Mesodermal cell (in vitro differentiated cells): ENCODE measurements around the gene LIFR.
A peak's percentile ranks its signal among the peaks of the same experiment; 100 is the strongest.

Source experiments
- H3K27ac ChIP-seq: 2 replicates; pipeline ENCODE4 v1.7.0; 2013; ENCODE audit warnings: mild to moderate bottlenecking, low read depth, low read length, moderate library complexity; ENCODE audit not compliant: severe bottlenecking
- H3K36me3 ChIP-seq: 2 replicates; pipeline ENCODE4 v1.7.1; 2013; ENCODE audit warnings: mild to moderate bottlenecking, low read length, moderate library complexity; ENCODE audit not compliant: control insufficient read depth, insufficient read depth
- H3K4me1 ChIP-seq: one replicate; pipeline ENCODE4 v1.7.1; 2013; ENCODE audit warnings: mild to moderate bottlenecking, low read length; ENCODE audit not compliant: insufficient read depth, control insufficient read depth, poor library complexity, severe bottlenecking
- H3K4me3 ChIP-seq: 2 replicates; pipeline ENCODE4 v1.7.0; 2013; ENCODE audit warnings: low read length, control low read depth, mild to moderate bottlenecking; ENCODE audit not compliant: insufficient read depth, poor library complexity, severe bottlenecking; ENCODE audit errors: extremely low read depth
- H3K9me3 ChIP-seq: 2 replicates; pipeline ENCODE4 v1.7.1; 2013; ENCODE audit warnings: mild to moderate bottlenecking, low read length, moderate library complexity; ENCODE audit not compliant: control insufficient read depth
- WGBS, 2 experiments: methylation state at CpG; one replicate each; pipeline ENCODE4 v1.1.5; 2013; ENCODE audit warnings: missing lambda C conversion rate in 2 of 2; ENCODE audit not compliant: insufficient coverage in 2 of 2; 5-methylcytosine and 5-hydroxymethylcytosine counted together

The LIFR gene

DNA sequence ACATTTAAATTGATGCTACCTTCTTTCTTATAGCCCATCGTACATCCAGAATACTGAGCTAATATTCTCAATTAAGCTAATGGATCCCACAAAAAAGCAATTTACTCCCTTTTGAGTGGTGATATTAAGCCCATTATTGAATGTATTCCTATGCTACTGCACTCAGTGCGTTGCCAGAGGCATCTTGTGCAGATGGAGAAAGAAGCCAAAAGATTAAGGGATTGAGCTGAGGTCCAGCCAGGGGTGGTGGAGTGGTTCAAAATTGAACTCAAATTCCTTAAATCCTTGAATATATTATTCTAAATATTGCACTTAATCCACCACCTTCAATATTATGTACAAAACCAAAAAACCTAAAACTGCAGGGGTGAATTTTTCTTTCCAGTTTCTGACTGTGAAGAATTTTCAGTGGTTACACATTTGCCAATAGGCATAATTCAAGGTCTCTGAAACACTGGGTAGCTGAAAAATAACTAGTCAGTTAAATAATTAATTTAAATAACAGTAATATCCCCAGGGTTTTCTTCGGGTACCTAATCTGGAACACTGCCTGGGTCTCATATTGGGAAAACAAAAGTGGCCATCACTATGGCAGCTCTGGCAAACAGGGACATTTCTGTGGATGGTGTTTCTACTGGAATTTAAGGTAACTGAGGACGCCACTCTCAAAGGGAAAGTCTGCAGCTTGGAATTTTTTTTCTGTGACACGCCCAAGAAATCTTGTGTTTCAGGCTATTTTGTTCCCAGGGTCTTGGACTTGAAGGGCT, 6.2 kb upstream of the LIFR start:
- H3K27ac ChIP-seq, result no peak overlapping the region
- no peaks in the 10 kb centered on the region for H3K36me3 ChIP-seq
- WGBS, 2 experiments, result 96 to 97% methylated on average over 3 of the region's 5 CpGs
- no peaks in the 10 kb centered on the region for H3K4me1 ChIP-seq
- H3K4me3 ChIP-seq, result no peak overlapping the region
- H3K9me3 ChIP-seq, result no peaks in the 10 kb centered on the region

DNA sequence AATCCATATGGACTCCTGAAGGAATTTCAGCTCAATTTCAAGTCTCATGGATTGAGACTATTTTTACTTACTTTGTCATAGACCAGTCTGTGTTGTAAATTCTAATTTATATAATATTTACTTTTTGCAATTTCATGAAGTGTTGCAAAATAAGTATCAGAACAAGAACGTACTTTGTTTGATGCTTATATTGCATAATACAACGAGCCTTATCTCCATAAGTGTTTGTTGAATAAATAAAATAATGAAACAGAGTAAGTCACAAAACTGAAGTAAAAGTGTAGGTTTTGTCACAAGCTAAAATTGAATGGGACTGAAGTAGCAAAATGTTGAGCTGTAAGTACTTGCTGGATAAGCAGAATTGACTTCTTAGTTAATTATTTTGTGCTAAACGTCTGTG, 3.0 kb upstream of the LIFR start:
- Histone ChIP-seq H3K4me3 (no peak overlapping the region), H3K9me3 (no peaks in the 10 kb centered on the region), H3K36me3 (no peaks in the 10 kb centered on the region), H3K4me1 (no peaks in the 10 kb centered on the region), H3K27ac (no peak overlapping the region)
- WGBS, 2 experiments, result no CpG with 5 or more reads among the region's 3 CpGs

DNA sequence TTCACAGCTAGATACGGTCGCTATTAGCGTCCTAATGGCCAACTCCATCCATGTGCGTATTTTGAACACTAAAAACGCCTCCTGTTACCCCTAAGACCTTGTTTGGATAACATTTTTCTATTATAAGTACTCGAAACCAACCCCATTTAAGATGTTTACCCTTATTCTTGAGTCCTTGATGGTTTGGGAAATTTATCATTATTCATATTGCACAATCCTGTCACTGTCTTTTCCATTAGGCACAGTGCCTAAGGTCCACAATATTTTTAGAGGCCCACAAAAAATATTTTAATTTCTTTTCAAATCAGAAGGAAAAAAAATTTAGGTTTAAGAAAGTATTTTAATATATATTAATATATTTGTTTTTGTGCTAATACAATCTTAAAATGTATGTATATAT, 1.3 kb upstream of the LIFR start:
- no peaks in the 10 kb centered on the region for H3K4me1 ChIP-seq
- H3K27ac ChIP-seq, result no peak overlapping the region
- no peaks in the 10 kb centered on the region for H3K9me3 ChIP-seq
- H3K36me3 ChIP-seq, result no peaks in the 10 kb centered on the region
- 88 to 93% methylated on average over 5 of the region's 6 CpGs for WGBS, 2 experiments
- peak overlapping the region; percentile 64 for H3K4me3 ChIP-seq

DNA sequence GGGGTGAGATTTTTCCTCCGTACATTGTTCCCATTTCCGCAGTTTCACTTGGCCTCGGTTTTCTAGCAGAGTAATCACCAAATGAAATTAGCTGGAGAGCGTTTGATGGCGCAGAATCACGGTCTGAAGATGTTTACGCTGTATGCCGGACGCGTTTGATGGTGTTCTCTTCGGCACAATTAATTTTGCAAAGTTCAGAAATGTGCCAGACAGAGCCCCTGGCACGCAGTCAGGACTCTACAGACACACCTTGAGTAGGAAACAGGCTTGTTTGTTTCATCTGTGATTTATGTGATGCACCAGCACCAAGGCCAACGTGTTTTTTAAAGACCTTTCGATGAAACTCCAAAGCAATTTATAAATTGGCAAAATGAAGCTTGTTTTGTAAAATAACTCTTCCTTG, 863 bp upstream of the LIFR start:
- Histone ChIP-seq H3K9me3 (no peaks in the 10 kb centered on the region), H3K36me3 (no peaks in the 10 kb centered on the region), H3K4me3 (peak overlapping the region; percentile 64), H3K27ac (peak overlapping the region; percentile 88), H3K4me1 (no peaks in the 10 kb centered on the region)
- 16 to 24% methylated on average over 12 to 13 of the region's 14 CpGs for WGBS, 2 experiments

DNA sequence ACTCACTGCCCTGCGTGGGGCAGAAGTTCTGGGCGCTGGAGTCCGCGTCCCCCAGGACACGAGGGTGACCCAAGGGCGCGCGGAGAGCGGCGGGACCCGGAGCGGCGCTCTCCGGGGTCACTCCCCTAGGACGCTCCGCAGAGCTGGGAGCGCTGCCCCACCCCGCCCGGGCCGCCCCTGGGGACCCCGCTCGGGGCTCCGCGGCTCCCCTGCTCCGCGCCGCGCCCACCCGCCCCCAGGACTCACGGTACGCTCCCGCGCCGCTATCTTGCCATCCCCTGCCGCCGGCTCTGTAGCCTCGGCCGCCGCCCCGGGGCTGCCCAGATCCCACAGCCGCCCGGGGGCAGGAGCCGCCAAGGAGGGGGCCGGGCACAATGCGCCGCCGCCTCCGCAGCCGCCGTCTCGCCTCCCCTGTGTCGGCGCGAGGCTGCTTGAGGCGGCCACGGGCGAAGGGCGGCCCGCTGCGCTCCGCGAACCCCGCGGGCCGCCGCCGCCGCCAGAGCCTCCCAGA, 303 bp downstream of the LIFR start:
- 0% methylated on average over 30 to 55 of the region's 68 CpGs for WGBS, 2 experiments
- Histone ChIP-seq H3K4me1 (no peaks in the 10 kb centered on the region), H3K27ac (no peak overlapping the region)

DNA sequence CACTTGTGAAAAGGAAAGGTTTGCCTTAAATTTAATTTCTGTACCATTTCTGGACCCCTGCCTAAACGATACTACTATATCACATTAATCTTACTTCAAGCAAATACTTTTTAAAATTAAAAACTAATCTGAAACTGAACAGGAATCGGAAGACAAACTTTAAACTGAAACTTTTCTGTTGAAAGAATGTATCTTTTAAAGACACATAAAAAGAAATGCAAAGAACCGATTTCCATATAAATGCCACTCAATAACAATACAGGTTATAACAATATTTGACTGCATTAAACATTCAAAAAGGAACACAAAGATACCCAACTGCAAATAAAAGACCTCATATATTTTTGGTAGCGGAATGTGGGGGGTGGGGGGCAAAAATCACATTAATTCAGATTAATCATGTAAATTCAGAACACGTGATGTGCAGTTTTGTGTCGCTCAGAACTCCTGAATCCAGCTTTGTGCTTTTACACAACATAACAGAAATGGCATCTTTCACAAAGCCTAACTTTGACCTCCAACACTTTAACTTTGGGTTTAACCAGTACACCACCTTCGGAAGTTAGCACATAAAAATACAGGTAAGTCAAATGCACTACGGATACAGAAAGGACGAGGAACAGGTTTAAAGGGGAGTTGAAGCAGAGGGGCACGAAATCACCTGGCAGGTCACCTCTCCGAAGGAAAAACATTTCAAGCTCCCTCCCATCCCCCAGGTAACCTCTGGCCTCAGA, 925 bp downstream of the LIFR start:
- H3K4me1 ChIP-seq, result peaks cover 2% of the 10 kb centered on the region
- H3K27ac ChIP-seq, result no peak overlapping the region
- H3K9me3 ChIP-seq, result no peaks in the 10 kb centered on the region
- no peaks in the 10 kb centered on the region for H3K36me3 ChIP-seq
- WGBS, 2 experiments, result 0 to 22% methylated on average over 2 to 3 of the region's 11 CpGs
- peak overlapping the region; percentile 64 for H3K4me3 ChIP-seq

More for the DNA sequence above, 303 bp downstream of the LIFR start:
- Histone ChIP-seq H3K4me3 (peak overlapping the region; percentile 64), H3K36me3 (no peaks in the 10 kb centered on the region), H3K9me3 (no peaks in the 10 kb centered on the region)

DNA sequence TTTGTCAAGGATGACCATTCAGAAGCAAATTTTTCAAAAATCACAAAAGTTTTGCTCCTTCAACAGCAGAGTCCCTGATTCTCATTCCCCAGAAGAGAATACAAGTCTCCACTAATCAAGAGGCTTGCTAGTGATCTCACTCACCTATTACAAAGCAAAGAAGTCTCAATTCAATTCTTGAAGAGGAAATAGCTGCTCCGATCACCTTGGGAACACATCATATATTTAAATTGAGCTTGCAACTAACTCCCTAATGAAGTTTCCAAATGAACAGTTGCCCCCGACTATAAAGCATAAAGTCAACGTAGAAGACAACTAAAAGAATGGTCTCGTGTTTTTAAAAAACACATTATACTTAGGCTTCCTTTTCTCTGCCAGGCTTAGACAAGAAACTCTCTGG, 1.6 kb downstream of the LIFR start:
- H3K27ac ChIP-seq, result no peak overlapping the region
- no peaks in the 10 kb centered on the region for H3K9me3 ChIP-seq
- peaks cover 9% of the 10 kb centered on the region for H3K4me1 ChIP-seq
- H3K4me3 ChIP-seq, result peak overlapping the region; percentile 64
- 70% methylated on average over 1 of the region's 4 CpGs; no CpG with 5 or more reads in 1 of the 2 experiments for WGBS, 2 experiments
- H3K36me3 ChIP-seq, result no peaks in the 10 kb centered on the region

DNA sequence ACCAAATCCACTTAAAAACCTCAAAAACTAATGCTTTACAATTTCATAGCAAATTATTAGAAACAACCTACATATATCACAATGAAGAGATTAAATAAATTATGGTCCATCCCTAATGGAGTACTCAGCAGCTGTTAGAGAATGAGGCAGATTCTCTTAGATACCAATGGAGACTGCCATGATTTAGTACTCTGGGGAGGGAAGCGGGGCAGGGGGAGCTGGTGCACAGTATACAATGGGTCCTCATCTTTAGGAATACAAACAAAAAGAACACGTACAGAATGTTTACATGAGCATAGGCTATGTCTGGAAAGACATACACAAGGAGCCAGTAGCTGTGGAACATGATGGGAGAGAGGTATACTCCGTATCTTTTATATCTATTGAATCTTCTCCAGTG, 2.0 kb downstream of the LIFR start:
- Histone ChIP-seq H3K4me3 (peak overlapping the region; percentile 64), H3K27ac (no peak overlapping the region), H3K9me3 (no peaks in the 10 kb centered on the region), H3K4me1 (peaks cover 11% of the 10 kb centered on the region), H3K36me3 (no peaks in the 10 kb centered on the region)
- 80% methylated on average over 1 of the region's 3 CpGs; no CpG with 5 or more reads in 1 of the 2 experiments for WGBS, 2 experiments

DNA sequence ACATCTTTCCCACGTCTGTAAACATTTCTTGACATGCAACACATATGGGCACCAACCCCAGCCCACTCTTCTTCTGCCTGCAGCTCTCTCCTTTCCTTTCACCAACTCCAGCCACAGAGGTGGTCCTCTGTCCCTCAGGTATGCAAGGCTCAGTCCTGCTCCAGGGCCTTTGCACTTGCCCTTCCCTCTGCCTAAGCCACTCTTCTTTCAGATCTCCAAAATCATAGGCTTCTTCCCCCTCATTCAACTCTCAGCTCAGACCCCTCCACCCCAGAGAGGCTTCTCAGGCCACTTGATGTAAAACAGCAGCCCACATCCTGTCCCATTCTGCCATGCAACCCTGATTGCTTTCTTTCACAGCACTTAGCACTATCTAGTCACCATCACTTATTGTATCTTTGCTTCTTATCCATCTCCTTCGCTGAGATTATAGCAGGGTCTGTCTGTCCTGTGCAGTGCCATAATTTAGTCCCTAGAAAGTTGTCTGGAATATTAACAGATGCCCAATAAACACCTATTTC, 3.4 kb downstream of the LIFR start:
- H3K4me3 ChIP-seq, result no peak overlapping the region
- no peaks in the 10 kb centered on the region for H3K9me3 ChIP-seq
- H3K36me3 ChIP-seq, result no peaks in the 10 kb centered on the region
- H3K27ac ChIP-seq, result no peak overlapping the region
- WGBS, 2 experiments, result 75 to 86% methylated on average over 1 of the region's 2 CpGs
- H3K4me1 ChIP-seq, result peaks cover 11% of the 10 kb centered on the region

DNA sequence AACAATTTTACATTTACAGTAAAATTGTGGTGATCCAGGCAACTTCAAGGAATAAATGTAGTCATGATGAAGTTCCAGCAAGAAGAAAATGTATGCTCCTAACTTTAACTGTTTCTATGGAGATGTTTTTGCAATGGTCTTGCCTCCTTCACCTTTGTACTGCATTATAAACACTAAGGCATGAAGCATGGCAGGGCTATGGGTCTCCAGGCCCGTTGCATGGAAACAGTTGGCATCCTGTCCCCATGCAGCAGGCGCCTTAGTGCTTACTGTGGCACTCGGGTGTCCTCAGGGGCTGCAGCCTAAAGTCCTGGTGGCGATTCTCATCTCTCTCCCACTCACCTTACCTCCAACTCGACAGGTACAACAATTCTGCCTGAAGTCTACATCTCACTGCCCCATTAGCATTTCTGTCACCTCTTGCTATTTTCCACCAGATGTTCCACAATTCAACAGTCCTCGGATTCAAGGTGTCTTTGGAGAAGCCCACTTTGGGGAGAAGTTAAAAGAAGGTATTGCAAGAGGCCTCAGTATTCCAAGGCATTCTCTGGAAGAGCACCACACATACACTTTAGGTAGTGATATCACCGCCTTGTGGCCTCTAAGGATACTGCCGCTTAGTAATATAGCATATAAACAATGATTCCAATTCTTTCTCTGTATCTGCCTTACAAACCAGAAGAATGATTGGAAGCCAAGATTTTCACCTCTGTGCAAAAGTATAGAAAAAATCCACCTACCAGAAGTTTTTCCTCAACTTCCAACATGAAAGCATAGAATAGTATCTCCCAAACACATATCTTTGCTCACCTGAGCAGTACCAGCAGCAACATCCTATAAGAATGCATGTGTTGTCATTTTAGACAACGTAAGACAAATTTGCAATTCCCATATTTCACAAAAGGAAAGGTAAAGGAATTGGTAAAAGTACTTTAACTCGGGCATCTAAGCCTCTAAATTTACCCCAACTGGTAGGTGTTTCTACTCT, 5.1 kb downstream of the LIFR start:
- Histone ChIP-seq H3K4me3 (no peak overlapping the region), H3K27ac (no peak overlapping the region), H3K4me1 (peaks cover 11% of the 10 kb centered on the region), H3K36me3 (no peaks in the 10 kb centered on the region), H3K9me3 (no peaks in the 10 kb centered on the region)
- 72 to 93% methylated on average over 5 to 9 of the region's 10 CpGs for WGBS, 2 experiments
